ENCODE data around the gene MTFR2.
A peak's percentile ranks its signal among the peaks of the same experiment; 100 is the strongest.
"Not testable (repeated sequence)": the region's sequence is repeated elsewhere in the genome, so short reads cannot be mapped to it uniquely, and the experiment has no call there.

Gene MTFR2

DNA sequence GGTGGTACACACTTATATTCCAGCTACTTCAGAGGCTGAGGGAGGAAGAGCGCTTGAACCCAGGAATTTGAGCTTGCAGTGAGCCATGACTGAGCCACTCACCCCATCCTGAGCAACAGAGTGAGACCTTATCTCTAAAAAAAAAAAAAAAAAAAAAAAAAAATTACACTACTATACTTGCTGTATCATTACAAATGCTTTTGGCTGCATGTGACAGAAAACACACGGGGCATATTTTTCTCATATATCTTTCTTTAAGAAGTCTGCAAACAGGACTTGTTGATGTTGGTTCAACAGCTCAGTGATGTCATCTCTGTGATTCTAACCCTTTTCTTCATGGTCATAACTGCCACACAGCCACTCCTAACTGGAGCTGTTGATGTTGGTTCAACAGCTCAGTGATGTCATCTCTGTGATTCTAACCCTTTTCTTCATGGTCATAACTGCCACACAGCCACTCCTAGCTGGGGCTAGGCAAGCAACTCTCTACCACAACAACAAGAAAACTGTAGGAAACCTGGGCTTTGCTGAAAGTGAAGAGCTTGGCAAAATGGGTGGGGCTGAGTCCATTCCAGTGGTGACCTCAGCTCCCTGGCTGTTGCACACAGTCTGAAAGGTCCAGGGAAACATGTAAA is 19.8 kb downstream of the MTFR2 start:
- no peak overlapping the region for H3K4me3 Mint-ChIP-seq
- H3K27ac Mint-ChIP-seq = peak overlapping the region in 1 of 3 experiments; percentile 65
- no peaks in the 10 kb centered on the region for H3K36me3 Mint-ChIP-seq (ENCODE audit: low read depth)
- peaks cover 7% of the 10 kb centered on the region for H3K9me3 Mint-ChIP-seq
- H3K27me3 Mint-ChIP-seq (ENCODE audit: low read depth) = no peaks in the 10 kb centered on the region
- TF ChIP-seq, protein P1, sequence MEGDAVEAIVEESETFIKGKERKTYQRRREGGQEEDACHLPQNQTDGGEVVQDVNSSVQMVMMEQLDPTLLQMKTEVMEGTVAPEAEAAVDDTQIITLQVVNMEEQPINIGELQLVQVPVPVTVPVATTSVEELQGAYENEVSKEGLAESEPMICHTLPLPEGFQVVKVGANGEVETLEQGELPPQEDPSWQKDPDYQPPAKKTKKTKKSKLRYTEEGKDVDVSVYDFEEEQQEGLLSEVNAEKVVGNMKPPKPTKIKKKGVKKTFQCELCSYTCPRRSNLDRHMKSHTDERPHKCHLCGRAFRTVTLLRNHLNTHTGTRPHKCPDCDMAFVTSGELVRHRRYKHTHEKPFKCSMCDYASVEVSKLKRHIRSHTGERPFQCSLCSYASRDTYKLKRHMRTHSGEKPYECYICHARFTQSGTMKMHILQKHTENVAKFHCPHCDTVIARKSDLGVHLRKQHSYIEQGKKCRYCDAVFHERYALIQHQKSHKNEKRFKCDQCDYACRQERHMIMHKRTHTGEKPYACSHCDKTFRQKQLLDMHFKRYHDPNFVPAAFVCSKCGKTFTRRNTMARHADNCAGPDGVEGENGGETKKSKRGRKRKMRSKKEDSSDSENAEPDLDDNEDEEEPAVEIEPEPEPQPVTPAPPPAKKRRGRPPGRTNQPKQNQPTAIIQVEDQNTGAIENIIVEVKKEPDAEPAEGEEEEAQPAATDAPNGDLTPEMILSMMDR (IDR thresholded peaks at IDR 0.05; ENCODE audit: unreplicated experiment in 3 of 3) = no peak
- H3K4me1 Mint-ChIP-seq = peaks cover 30% of the 10 kb centered on the region

GRCh38 chr6:136228814-136229213 is 21.3 kb downstream of the MTFR2 start:
- TF ChIP-seq, protein P1 (IDR thresholded peaks at IDR 0.05; ENCODE audit: unreplicated experiment in 3 of 3) = no peak
- peaks cover 30% of the 10 kb centered on the region for H3K4me1 Mint-ChIP-seq
- no peak overlapping the region for H3K4me3 Mint-ChIP-seq
- no peaks in the 10 kb centered on the region for H3K27me3 Mint-ChIP-seq (ENCODE audit: low read depth)
- H3K9me3 Mint-ChIP-seq = peaks cover 7% of the 10 kb centered on the region
- peak overlapping the region in 2 of 3 experiments; percentile 39 to 98 for H3K27ac Mint-ChIP-seq
- H3K36me3 Mint-ChIP-seq (ENCODE audit: low read depth) = no peaks in the 10 kb centered on the region

- peaks cover 18% of the 10 kb centered on the region for H3K9me3 Mint-ChIP-seq
- peak overlapping the region; percentile 95 to 98 (median 98) for H3K27ac Mint-ChIP-seq
- peak overlapping the region; percentile 5 to 17 (median 11) for H3K4me3 Mint-ChIP-seq
- H3K4me1 Mint-ChIP-seq = peaks cover 30% of the 10 kb centered on the region
- TF ChIP-seq, protein P1 (IDR thresholded peaks at IDR 0.05; ENCODE audit: unreplicated experiment in 3 of 3) = no peak
- H3K36me3 Mint-ChIP-seq (ENCODE audit: low read depth) = no peaks in the 10 kb centered on the region
- H3K27me3 Mint-ChIP-seq (ENCODE audit: low read depth) = no peaks in the 10 kb centered on the region
Measured at GRCh38 chr6:136226674-136227377, 23.3 kb downstream of the MTFR2 start.

DNA sequence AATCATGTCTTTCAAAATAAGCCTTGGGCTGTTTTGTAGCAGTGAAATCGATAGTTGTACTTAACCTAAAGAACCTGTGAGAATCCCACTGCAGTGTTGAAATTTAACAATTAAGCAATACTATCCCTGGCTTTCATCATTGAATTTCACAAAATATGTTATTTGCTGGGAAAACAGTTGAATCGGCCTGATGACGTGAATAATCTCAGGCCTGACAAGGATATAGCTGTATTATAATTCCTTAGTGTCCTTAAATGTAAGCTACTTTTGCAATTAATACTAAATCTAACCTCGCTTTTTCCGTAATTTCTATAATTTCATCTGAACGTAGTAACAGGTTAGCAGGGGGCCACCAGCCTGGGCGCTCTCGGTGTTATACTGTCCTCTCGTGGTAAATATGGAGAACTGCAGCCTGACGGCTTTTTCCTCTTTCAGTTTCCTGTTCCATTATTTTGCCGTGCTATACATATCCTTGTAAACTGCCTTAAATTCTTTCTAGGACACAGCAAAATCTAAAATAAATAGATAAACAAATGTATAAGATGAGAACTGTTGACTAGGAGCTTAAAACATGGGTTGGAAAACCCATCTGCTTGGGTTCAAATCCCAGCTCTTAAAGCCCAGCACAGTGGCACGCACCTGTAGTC is 24.0 kb downstream of the MTFR2 start:
- H3K36me3 Mint-ChIP-seq (ENCODE audit: low read depth) = no peaks in the 10 kb centered on the region
- no peaks in the 10 kb centered on the region for H3K27me3 Mint-ChIP-seq (ENCODE audit: low read depth)
- peaks cover 30% of the 10 kb centered on the region for H3K4me1 Mint-ChIP-seq
- TF ChIP-seq, protein P1 (IDR thresholded peaks at IDR 0.05; ENCODE audit: unreplicated experiment in 3 of 3) = peak; percentile 100
- peaks cover 21% of the 10 kb centered on the region for H3K9me3 Mint-ChIP-seq
- peak overlapping the region; percentile 95 to 98 (median 98) for H3K27ac Mint-ChIP-seq
- H3K4me3 Mint-ChIP-seq = no peak overlapping the region

DNA sequence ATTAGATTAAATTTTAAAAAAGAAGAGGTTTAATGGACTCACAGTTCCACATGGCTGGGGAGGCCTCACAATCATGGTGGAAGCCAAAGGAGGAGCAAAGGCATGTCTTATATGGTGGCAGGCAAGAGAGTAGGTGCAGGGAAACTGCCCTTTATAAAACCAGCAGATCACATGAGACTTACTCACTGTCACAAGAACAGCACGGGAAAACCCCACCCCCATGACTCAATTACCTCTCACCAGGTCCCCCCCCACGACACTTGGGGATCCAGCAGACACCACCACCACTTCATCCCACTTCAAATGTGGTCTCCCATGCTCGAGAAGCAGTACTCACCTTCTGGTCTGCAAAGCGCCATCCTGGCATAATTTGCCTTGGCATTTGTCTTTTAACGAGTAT is 24.6 kb downstream of the MTFR2 start:
- Mint-ChIP-seq H3K27me3 (ENCODE audit: low read depth) (no peaks in the 10 kb centered on the region), H3K27ac (peak overlapping the region in 2 of 3 experiments; percentile 98), H3K4me1 (peaks cover 30% of the 10 kb centered on the region), H3K9me3 (peaks cover 26% of the 10 kb centered on the region), H3K4me3 (no peak overlapping the region), H3K36me3 (ENCODE audit: low read depth) (no peaks in the 10 kb centered on the region)
- TF ChIP-seq, protein P1 (IDR thresholded peaks at IDR 0.05; ENCODE audit: unreplicated experiment in 3 of 3) = no peak

GRCh38 chr6:136224974-136225373 is 25.1 kb downstream of the MTFR2 start:
- Mint-ChIP-seq H3K9me3 (peaks cover 27% of the 10 kb centered on the region), H3K4me1 (peaks cover 30% of the 10 kb centered on the region)
- not testable (repeated sequence) for H3K27me3 Mint-ChIP-seq (ENCODE audit: low read depth); H3K27ac Mint-ChIP-seq; H3K4me3 Mint-ChIP-seq; H3K36me3 Mint-ChIP-seq (ENCODE audit: low read depth)
